Stimulated activated CD4-positive, alpha-beta T cell treated with anti-CD3 and anti-CD28 coated beads, Interleukin-1b, Interleukin-23, amount 100 ng/mL, for 4 hours (primary cell): Measurements from ENCODE around the gene ACVR1B.
A peak's percentile ranks its signal among the peaks of the same experiment; 100 is the strongest.

Experiments
- DNase-seq, 2 donors: peaks; one replicate each; pipeline ENCODE4 v3.0.0-alpha.2; 2020; ENCODE audit warnings: low read depth in 2 of 2

ACVR1B gene

DNA sequence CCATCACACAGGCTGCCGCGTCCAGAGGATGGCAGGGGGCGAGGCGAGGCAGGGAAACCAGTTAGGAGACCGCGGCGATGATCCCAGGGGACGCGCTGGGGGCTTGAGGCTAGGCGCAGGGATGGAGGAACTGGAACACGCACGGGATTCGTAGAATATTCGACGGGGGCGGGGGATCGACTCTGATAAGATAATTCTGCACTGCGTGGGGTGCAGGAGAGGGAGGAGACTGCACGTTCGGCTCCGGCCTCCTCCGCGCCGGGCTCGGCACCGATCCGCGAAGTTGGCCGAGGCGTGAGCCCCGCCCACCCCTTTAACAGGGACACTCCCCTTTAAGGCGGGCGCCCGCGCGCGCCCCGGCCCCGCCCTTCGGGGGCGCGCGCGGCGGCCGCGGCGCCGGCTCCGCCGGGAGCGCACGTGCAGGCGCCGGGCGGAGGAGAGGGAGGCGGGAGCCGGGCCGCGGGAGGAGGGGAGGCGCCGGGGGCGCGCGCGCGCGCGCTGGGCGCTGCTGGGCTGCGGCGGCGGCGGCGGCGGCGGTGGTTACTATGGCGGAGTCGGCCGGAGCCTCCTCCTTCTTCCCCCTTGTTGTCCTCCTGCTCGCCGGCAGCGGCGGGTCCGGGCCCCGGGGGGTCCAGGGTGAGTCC is at the start of gene ACVR1B:
TSS of gene ACVR1B (plus strand) at position 501 of the 644 bp plus-strand sequence. CDS start at position 546, 45 bp downstream.
- peak; percentile 86 to 88 for DNase-seq

DNA sequence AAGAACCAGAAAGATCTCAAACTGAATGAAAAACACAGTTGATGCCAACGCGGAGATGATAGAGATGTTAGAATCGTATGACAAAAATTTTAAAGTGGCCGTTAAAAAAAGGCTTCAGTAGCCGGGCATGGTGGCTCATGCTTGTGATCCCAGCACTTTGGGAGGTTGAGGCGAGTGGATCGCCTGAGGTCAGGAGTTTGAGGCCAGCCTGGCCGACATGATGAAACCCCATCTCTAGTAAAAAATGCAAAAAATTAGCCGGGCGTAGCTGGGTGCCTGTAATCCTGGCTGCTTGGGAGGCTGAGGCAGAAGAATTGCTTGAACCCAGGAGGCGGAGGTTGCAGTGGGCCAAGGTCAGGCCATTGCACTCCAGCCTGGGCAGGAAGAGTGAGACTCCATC is 49.6 kb upstream of the ACVR1B start:
- DNase-seq, result no peak

DNA sequence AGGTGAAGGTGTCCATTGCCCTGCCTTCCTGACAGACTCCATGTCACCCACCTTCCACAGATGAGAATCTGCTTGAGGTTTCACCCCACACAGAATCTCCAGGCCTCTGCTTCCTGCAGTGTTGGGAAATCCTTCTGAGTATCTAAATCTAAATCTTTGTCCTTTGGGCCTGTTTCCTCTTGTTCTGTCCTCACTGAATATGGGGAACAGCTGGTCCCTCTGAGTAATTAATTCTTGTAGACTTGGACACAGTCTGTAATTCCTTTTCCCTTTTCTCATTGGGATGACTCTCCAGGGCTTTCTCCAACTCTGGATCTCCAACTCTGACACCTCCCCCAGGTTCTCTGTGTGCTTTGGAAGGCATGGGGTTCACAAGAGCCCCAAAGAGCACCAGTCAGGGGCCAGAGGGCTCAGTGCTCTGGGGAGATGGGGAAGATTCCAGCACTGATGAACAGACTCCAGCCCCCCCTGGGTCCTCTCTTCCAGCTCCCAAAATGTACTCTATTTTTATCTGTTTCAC is 46.5 kb upstream of the ACVR1B start:
- DNase-seq, result no peak

DNA sequence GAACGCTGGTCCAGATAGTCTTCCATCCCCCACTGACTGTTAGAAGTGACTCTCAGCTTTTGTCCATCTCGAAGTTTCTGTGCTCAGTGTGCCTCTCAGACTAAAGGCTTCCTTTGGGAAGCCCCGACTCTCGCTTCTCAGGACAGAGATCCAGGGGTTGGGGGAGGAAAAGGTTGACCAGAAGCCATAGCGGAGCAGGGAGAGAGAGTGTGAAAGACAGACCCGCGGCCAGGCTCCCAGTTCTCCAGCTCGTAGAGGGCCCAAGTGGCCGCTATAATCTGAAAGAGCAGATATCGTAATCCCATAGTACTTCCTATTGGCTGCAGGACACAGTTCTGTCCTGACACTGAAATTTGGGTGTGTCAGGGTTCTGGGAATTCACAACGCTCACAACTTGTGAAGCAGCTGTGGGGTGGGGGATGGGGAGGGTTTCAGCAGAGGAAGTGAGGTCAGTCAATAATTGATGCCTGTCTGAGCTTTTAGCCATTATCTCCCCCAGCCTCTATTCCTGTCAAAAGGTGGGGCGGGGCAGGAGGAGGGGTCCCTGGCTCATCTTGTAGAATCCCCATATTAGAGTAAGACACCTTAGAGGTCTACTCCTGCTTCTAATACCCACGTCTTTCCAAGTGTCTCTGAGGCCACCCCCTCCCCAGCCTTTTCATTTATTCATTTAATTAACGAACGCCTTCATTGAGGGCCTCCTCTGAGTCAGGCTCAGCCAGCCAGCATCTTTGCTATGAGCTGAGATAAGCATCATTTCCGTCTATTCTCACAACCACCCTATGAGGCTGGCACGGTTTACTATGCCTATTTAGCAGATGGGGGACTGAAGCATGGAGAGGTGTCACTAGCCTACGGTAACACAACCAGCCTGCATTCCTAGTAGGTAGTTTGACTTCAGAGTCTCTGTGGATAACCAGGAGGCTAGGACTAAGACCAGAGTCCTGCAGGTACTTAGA is 45.7 kb upstream of the ACVR1B start:
- DNase-seq, result no peak

DNA sequence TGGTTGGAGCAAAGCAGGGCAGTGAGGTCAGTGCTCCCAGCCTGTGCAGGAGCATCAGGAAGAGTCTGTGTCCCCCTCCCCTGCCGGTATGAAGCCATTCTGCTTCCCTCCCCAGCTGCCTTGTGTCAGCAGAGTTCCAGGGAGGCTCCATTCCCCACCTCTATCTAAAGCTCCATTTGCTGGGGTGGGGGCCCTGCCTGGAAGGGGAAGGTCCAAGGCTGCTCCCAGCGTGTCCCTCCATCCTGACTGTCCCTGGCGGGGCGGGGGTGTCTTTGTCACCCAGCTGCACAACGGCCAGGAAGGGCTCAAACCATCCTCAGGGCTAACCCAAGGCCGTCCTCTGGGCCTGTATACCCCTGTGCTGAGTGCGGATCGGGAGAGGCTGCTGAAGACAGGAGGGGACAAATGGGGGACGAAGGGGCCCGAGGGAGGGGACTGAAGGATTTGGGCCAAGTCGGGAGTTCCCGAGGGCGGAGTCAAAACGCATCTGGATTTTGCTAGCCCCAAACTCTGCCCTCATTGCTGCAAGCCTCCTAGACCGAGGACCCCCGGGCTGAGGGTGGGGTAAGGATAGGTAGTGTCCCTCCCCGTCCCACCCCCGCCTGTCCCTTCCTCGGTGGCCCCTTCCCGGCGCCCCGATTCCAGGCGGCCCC is 44.9 kb upstream of the ACVR1B start:
- DNase-seq, result no peak

DNA sequence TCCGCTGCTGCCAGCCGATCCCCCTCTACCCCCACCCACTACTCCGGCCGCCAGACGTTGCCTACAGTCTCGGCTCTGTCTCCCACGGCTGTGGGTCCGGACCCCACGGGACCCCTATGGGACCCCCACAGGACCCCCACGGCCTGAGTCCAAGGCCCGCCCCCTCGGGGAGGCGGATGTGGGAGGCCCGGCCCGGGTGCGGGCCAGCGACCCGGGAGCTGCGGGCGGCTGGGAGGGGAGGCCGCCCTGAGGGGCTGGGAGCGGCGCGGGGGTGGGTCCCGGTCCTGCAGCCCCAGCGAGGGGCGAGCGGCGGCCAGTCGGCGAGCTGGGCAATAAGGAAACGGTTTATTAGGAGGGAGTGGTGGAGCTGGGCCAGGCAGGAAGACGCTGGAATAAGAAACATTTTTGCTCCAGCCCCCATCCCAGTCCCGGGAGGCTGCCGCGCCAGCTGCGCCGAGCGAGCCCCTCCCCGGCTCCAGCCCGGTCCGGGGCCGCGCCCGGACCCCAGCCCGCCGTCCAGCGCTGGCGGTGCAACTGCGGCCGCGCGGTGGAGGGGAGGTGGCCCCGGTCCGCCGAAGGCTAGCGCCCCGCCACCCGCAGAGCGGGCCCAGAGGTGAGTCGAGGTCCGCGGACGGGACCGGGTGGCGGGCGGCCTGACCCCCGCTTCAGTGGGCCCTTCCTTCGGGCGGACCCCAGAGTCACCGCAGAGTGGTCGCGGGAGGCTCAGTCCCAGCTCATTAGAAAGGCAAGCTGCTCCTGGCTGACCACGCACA is 44.2 kb upstream of the ACVR1B start, which contains the start of gene ACVRL1:
TSS of gene ACVRL1 (plus strand) at position 422 of the 773 bp plus-strand sequence. CDS start 4,971 bp downstream, outside the sequence.
- no peak for DNase-seq

DNA sequence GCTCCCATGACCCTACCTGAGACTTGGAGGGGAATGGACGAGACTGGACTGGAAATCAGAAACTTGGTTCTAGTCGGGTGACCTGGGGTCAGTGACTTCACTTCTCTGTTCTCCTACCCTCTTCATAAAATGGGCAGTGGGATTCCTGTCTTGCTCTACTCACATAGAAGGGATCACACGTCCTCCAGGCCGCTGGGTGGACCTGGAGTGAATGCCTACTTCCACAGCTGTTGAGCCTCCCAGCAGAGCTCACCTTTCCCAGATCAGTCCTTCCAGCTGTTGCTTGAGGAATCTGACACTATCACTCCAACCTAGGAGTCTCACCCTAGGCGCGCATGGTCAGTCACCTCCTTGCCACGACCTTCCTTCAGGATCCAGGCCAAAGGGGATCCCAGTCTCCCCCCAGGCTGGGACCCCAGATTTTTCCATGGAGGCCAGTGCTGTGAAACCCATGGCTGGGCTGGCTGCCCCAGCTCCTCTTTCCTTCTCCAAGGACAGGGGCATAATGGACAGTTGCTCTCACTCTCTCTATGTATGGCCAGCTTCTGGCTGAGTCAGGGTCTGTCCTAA is 43.6 kb upstream of the ACVR1B start:
- no peak for DNase-seq

DNA sequence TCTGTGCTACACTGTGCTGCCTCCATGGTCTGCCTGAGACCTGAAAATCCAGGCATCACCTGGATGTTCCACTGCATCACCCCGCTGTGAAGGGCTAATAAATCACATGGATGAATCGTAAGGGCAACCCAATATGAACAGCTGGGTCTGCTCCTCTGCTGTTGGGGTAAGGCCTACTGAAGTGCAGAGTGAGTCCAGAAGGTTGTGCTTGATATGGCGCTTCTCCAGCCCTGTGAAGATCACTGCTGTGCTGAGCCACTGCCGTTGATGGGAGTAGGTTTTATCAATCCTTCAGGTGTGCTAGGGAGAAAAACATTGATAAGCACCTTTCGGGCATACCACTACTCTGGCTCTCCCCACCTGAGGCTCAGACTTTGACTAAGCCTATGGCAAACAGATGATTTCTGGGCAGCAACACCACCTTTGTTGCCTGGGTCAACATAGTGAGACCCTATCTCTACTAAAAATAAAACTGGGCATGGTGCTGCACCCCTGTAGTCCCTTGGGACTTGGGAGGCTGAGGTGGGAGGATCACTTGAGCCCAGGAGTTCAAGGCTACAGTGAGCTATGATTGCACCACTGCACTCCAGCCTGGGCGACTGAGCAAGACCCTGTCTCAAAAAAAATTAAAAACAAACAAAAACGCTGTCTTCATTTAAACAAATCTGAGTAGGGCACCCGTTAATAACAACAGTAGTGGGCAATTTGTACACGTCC is 42.5 kb upstream of the ACVR1B start:
- DNase-seq, result no peak

DNA sequence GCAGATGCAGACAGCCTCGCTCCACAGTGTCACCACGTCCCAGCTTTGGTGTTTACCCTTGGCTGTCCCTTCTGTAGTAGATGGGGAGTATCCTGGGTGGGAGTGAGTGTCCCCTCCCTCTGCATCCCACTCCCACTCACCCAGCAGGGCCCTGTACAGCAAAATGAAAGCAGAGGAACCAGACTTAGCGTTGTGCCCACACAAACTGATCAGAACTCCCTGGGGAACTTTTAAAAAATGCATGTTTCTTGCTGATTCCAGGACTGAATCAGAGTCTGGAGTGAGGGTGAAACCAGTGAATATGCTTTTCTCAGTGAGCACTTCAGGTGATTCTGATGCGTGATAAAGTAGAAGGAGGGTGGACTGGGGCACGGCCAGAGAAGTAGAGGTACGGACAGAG is 41.3 kb upstream of the ACVR1B start:
- DNase-seq, result no peak

DNA sequence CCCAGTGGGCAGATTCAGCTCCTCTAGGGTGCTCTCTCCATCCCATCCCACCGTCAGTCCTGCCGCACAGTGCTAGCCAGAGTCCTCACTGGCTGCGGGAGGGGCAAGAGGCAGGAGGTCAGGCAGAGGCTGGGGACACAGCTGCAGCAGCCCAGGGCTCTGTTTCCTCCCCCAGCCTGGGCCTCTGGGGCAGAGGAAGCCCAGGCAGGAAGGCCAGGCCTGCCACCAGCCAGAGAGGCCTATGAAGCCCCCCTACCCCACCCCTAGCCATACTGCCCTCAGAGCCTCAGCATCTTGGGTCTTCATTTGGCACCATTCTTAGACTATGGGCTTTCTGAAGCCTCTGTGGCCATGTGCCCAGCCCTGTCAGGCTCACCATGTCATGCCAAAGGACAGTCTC is 40.8 kb upstream of the ACVR1B start:
- no peak for DNase-seq

DNA sequence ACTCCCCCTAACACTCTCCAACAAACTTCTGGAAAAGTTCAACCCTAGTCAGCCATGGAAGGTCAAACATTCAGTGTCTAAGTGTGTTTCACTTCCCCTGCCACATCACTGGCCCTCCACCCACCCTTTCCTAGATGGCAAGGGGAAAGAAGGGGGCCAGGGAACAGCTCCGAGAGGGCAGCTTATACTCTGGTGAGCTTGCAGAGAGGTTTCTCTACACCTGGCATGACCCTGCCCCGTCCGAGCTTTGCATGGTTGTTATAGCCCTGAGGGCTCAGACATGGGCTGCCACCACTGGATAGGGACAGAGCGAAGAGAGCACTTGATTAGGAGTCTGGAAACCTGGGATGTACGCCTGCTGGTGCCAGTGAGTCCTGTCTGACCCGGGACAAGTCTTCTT is 40.2 kb upstream of the ACVR1B start:
- no peak for DNase-seq

DNA sequence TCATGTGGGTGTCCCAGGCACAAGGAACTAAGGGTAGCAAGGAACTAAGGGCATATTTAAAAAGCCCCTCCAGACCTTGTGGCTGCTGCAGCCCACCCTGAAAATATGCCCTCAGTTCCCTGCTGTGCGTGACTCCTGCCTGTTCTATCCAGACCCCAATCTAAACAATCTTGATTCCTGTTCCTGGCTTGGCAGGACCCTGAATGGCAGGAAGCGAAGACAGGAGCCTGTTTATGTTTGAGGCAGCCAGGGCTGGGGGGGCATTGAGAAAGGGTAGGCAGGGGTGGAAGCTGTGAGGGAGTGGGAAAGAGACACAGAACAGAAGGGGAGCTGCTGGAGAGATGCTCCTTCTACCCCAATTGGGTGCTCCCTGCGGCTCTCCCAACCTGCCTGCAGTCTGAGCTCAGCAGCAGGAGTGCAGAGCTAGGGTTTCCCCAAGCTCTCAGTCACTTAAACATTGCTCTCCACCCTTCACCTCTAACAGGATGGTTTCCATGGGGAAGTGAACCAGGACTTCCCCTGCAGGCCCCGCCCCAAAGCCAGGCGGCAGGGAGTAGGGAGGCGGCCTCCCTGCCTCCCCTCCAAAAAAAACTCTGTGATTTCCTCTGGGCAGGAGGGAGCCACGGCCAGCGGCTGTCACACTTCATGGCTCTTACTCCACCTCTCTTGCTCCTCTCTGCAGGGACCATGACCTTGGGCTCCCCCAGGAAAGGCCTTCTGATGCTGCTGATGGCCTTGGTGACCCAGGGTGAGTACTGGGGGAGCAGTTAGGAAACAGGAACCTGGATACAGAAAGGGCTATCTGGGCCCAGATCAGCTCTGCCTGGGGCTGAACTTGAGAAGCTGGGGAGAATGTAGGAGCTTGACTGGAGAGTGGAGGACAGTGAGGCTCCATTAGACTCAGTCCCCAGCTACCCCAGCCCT is 39.4 kb upstream of the ACVR1B start:
- DNase-seq, result no peak

DNA sequence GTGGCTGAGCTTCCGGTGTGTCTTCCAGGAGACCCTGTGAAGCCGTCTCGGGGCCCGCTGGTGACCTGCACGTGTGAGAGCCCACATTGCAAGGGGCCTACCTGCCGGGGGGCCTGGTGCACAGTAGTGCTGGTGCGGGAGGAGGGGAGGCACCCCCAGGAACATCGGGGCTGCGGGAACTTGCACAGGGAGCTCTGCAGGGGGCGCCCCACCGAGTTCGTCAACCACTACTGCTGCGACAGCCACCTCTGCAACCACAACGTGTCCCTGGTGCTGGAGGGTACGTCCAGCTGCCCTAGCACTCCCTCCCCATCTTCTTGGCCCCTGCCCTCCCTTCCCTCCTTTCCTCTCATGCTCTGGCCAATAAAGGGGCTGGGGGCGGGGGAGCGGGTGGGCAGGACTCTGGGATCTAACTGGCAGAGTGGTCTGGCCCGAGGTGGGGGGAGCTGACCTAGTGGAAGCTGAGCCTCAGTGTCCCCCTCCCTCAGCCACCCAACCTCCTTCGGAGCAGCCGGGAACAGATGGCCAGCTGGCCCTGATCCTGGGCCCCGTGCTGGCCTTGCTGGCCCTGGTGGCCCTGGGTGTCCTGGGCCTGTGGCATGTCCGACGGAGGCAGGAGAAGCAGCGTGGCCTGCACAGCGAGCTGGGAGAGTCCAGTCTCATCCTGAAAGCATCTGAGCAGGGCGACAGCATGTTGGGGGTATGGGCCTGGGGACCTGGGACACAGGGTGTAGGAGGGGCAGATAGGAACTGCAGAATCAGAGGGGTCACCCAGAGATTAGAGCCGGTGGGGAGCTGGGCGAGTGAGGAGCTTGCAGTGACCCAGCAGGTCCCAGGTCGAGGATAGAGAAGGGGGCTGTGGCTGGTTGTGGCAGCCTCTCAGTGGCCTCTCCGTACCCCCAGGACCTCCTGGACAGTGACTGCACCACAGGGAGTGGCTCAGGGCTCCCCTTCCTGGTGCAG is 38.1 kb upstream of the ACVR1B start:
- DNase-seq, result no peak

DNA sequence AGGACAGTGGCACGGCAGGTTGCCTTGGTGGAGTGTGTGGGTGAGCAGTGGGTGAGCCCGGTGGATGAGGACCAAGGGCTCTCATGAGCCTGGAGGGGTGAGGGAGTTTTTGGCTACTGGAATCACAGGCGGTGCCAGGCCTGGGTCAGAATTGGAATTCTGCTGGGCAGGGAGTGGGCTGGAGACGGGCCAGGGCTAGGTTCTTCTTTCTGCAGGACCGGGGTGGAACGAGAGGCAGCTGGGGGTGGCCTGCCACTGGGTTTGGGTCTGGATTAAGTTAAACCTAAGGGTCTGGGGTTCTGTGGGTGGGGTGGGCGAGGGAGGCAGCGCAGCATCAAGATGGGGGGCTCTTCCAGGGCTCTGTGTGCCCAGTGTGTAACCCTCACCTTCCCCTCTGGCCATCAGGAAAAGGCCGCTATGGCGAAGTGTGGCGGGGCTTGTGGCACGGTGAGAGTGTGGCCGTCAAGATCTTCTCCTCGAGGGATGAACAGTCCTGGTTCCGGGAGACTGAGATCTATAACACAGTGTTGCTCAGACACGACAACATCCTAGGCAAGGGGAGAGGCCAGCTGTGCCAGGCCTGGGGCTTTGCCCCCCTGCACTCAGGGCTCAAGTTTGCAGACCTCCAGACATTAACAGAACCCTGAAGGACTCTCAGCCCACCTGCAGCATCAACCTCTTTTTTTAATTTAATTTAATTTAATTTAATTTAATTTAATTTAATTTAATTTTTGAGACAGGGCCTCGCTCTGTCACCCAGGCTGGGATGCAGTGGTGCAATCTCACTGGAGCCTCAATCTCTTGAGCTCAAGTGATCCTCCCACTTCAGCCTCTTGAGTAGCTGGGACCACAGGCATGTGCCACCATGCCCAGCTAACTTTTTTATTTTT is 37.2 kb upstream of the ACVR1B start:
- DNase-seq, result no peak

DNA sequence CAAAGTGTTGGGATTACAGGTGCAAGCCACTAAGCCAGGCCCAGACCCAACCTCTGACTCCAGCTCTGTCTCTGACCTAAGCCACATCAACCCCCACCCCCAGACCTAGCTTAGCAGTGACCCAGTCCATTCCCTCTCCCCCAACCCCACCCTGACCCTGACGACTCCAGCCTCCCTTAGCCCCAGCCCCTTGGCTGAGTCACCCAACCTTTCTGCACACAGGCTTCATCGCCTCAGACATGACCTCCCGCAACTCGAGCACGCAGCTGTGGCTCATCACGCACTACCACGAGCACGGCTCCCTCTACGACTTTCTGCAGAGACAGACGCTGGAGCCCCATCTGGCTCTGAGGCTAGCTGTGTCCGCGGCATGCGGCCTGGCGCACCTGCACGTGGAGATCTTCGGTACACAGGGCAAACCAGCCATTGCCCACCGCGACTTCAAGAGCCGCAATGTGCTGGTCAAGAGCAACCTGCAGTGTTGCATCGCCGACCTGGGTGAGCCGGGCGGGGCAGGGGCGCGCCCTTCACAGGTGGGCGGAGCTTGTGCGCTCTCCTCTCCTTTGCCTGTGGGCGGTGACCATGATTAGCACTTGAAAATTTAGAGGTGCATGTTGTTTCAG is 36.4 kb upstream of the ACVR1B start:
- no peak for DNase-seq

DNA sequence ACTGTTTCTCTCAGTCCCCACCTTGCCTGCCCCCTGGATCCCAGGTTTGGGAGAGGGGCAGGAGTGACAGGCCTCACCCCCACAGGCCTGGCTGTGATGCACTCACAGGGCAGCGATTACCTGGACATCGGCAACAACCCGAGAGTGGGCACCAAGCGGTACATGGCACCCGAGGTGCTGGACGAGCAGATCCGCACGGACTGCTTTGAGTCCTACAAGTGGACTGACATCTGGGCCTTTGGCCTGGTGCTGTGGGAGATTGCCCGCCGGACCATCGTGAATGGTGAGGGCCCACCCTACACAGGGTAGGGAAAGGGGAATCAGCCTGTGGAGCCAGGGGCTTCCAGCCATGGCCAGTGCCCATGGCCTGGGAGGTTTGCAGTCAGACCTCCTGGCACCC is 35.5 kb upstream of the ACVR1B start:
- DNase-seq, result no peak
